ENCODE data around the gene CDH4.

The CDH4 gene

GRCh38 chr20:61724376-61724775 is 472.3 kb downstream of the CDH4 start:
- TF ChIP-seq CTCF (conservative IDR thresholded peaks at IDR 0.05; ENCODE audit: low read depth, low read length), result peak; percentile 49
- DNase-seq (ENCODE audit: low read depth), result no peak
- no peak overlapping the region for H3K4me3 ChIP-seq (ENCODE audit: low read length)

- TF ChIP-seq CTCF (conservative IDR thresholded peaks at IDR 0.05; ENCODE audit: low read depth, low read length), result no peak
- DNase-seq (ENCODE audit: low read depth), result no peak
Measured at GRCh38 chr20:61725145-61725544, 473.1 kb downstream of the CDH4 start.

GRCh38 chr20:61725966-61726365 is 473.9 kb downstream of the CDH4 start:
- H3K4me3 ChIP-seq (ENCODE audit: low read length), result no peak overlapping the region
- no peak for DNase-seq (ENCODE audit: low read depth)
- no peak for TF ChIP-seq CTCF (conservative IDR thresholded peaks at IDR 0.05; ENCODE audit: low read depth, low read length)

More at GRCh38 chr20:61725145-61725544, 473.1 kb downstream of the CDH4 start:
- H3K4me3 ChIP-seq (ENCODE audit: low read length), result no peak overlapping the region

- TF ChIP-seq CTCF (conservative IDR thresholded peaks at IDR 0.05; ENCODE audit: low read depth, low read length), result no peak
- no peak overlapping the region for H3K4me3 ChIP-seq (ENCODE audit: low read length)
- DNase-seq (ENCODE audit: low read depth), result no peak
Measured at GRCh38 chr20:61726979-61727378, 474.9 kb downstream of the CDH4 start.

GRCh38 chr20:61727761-61728160 is 475.7 kb downstream of the CDH4 start:
- H3K4me3 ChIP-seq (ENCODE audit: low read length), result no peak overlapping the region
- DNase-seq (ENCODE audit: low read depth), result no peak
- TF ChIP-seq CTCF (conservative IDR thresholded peaks at IDR 0.05; ENCODE audit: low read depth, low read length), result no peak

GRCh38 chr20:61728326-61728725 is 476.3 kb downstream of the CDH4 start:
- H3K4me3 ChIP-seq (ENCODE audit: low read length), result no peak overlapping the region
- TF ChIP-seq CTCF (conservative IDR thresholded peaks at IDR 0.05; ENCODE audit: low read depth, low read length), result no peak
- no peak for DNase-seq (ENCODE audit: low read depth)

GRCh38 chr20:61728786-61729770 is 477.0 kb downstream of the CDH4 start:
- no peak for TF ChIP-seq CTCF (conservative IDR thresholded peaks at IDR 0.05; ENCODE audit: low read depth, low read length)
- H3K4me3 ChIP-seq (ENCODE audit: low read length), result no peak overlapping the region
- DNase-seq (ENCODE audit: low read depth), result no peak
